ENCODE results near the gene TDRD12. TPM values are rescaled to one million over a fixed set of nuclear protein-coding genes. Genes with fewer than 3 reads are reported as not detected.

TDRD12 gene
- total RNA-seq, 1 experiment from 2014 or later = 1.3 TPM

DNA sequence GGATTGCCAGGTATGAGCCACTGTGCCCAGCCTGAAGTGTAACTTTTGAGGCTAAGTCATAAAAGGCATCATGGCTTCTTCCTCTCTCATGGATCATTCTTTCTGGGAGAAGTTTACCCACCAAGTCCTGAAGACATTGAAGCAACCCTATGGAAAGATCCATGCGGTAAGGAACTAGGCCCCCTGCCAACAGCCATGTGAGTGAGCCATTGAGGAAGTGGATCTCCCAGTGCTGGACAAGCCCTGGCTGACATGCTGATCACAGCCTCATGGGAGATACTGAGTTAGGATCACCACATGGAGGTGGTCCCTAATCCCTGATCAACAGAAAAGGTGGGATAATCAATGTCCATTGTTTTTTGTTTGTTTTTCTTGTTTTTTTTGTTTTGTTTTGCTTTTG lies 31.3 kb upstream of the TDRD12 start (continued):
- TF ChIP-seq, protein P1, sequence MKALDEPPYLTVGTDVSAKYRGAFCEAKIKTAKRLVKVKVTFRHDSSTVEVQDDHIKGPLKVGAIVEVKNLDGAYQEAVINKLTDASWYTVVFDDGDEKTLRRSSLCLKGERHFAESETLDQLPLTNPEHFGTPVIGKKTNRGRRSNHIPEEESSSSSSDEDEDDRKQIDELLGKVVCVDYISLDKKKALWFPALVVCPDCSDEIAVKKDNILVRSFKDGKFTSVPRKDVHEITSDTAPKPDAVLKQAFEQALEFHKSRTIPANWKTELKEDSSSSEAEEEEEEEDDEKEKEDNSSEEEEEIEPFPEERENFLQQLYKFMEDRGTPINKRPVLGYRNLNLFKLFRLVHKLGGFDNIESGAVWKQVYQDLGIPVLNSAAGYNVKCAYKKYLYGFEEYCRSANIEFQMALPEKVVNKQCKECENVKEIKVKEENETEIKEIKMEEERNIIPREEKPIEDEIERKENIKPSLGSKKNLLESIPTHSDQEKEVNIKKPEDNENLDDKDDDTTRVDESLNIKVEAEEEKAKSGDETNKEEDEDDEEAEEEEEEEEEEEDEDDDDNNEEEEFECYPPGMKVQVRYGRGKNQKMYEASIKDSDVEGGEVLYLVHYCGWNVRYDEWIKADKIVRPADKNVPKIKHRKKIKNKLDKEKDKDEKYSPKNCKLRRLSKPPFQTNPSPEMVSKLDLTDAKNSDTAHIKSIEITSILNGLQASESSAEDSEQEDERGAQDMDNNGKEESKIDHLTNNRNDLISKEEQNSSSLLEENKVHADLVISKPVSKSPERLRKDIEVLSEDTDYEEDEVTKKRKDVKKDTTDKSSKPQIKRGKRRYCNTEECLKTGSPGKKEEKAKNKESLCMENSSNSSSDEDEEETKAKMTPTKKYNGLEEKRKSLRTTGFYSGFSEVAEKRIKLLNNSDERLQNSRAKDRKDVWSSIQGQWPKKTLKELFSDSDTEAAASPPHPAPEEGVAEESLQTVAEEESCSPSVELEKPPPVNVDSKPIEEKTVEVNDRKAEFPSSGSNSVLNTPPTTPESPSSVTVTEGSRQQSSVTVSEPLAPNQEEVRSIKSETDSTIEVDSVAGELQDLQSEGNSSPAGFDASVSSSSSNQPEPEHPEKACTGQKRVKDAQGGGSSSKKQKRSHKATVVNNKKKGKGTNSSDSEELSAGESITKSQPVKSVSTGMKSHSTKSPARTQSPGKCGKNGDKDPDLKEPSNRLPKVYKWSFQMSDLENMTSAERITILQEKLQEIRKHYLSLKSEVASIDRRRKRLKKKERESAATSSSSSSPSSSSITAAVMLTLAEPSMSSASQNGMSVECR (CRISPR knock-in tag; IDR thresholded peaks at IDR 0.05; ENCODE audit: borderline replicate concordance) = no peak
- TF ChIP-seq ZNF416 (CRISPR knock-in tag; IDR thresholded peaks at IDR 0.05) = no peak
- TF ChIP-seq ZBTB21 (CRISPR knock-in tag; IDR thresholded peaks at IDR 0.05; ENCODE audit: borderline replicate concordance) = no peak
- TF ChIP-seq RORB (CRISPR knock-in tag; IDR thresholded peaks at IDR 0.05) = no peak

DNA sequence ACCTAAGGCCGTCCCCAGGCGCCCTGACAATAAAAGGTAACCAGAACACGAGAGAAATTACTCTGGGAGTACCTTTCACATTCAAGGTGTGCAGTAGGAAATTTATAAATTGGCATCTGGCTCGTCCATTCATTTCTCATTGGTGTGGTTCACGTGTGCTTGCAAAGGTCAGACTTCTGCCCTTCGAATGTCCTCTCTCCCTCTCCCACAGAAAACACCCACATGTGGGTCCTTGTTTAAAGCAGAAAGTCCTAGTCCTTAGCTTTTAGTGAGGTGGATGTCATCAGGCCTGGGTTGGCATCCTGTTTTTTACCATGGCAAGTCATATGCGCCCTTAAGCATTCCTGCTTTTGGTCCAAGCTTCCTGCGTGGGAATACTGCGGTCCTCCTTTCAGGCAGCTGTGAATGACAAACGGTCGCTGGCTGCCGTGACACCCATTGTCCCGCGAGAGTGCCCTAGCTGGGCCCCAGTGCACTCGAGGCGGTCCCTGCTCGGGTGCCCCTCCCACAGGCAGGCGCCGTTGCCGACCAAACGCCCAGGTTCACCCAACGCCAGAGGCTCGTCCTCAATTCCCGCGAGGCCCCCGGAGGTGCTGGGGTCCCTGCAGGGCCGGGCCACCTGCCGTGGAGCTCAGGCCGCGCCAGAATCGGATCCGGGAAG lies 28.1 kb upstream of the TDRD12 start, which contains the start of gene NUDT19:
TSS of gene NUDT19 (plus strand) at position 531 of the 661 bp plus-strand sequence. CDS start 140 bp downstream, outside the sequence.
- peaks cover 5% of the 10 kb centered on the region for H3K36me3 Mint-ChIP-seq
- ATAC-seq (peak; percentile 68), DNase-seq (ENCODE audit: low spot score) (peak; percentile 58)
- H3K9me3 Mint-ChIP-seq = peaks cover 10% of the 10 kb centered on the region
- H3K27ac Mint-ChIP-seq = no peak within 1 kb of the TSS
- ChIA-PET CTCF (interaction anchor here (0.8 to 1.4 kb wide), 3 partner anchors 14 to 493 kb away, joined by 3 to 10 read pairs (median 5); no protein-coding TSS in a partner anchor), POLR2A (interaction anchor here (0.6 to 0.7 kb wide), 2 partner anchors 10 to 96 kb away, joined by 3 to 6 read pairs; no protein-coding TSS in a partner anchor)
- peaks cover 33% of the 10 kb centered on the region for H3K27me3 Mint-ChIP-seq (ENCODE audit: low read depth)
- TF ChIP-seq ZNF423 (CRISPR knock-in tag; IDR thresholded peaks at IDR 0.05) (peak; percentile 46; the same call in 1 of the 2 replicates), GABPB1 (CRISPR knock-in tag; IDR thresholded peaks at IDR 0.05) (peak; percentile 37; the same call in 1 of the 2 replicates), FOXJ3 (CRISPR knock-in tag; IDR thresholded peaks at IDR 0.05; ENCODE audit: borderline replicate concordance) (no peak), TEAD1 (CRISPR knock-in tag; IDR thresholded peaks at IDR 0.05) (no peak)
- TF ChIP-seq, protein P2, sequence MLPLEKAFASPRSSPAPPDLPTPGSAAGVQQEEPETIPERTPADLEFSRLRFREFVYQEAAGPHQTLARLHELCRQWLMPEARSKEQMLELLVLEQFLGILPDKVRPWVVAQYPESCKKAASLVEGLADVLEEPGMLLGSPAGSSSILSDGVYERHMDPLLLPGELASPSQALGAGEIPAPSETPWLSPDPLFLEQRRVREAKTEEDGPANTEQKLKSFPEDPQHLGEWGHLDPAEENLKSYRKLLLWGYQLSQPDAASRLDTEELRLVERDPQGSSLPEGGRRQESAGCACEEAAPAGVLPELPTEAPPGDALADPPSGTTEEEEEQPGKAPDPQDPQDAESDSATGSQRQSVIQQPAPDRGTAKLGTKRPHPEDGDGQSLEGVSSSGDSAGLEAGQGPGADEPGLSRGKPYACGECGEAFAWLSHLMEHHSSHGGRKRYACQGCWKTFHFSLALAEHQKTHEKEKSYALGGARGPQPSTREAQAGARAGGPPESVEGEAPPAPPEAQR (CRISPR knock-in tag; IDR thresholded peaks at IDR 0.05) = no peak
- TF ChIP-seq, protein P3, sequence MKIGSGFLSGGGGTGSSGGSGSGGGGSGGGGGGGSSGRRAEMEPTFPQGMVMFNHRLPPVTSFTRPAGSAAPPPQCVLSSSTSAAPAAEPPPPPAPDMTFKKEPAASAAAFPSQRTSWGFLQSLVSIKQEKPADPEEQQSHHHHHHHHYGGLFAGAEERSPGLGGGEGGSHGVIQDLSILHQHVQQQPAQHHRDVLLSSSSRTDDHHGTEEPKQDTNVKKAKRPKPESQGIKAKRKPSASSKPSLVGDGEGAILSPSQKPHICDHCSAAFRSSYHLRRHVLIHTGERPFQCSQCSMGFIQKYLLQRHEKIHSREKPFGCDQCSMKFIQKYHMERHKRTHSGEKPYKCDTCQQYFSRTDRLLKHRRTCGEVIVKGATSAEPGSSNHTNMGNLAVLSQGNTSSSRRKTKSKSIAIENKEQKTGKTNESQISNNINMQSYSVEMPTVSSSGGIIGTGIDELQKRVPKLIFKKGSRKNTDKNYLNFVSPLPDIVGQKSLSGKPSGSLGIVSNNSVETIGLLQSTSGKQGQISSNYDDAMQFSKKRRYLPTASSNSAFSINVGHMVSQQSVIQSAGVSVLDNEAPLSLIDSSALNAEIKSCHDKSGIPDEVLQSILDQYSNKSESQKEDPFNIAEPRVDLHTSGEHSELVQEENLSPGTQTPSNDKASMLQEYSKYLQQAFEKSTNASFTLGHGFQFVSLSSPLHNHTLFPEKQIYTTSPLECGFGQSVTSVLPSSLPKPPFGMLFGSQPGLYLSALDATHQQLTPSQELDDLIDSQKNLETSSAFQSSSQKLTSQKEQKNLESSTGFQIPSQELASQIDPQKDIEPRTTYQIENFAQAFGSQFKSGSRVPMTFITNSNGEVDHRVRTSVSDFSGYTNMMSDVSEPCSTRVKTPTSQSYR (CRISPR knock-in tag; IDR thresholded peaks at IDR 0.05) = 0 out of 2 replicates have a peak, but pooled peaks have one; percentile 22
- TF ChIP-seq, protein P4, sequence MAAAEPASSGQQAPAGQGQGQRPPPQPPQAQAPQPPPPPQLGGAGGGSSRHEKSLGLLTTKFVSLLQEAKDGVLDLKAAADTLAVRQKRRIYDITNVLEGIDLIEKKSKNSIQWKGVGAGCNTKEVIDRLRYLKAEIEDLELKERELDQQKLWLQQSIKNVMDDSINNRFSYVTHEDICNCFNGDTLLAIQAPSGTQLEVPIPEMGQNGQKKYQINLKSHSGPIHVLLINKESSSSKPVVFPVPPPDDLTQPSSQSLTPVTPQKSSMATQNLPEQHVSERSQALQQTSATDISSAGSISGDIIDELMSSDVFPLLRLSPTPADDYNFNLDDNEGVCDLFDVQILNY (CRISPR knock-in tag; IDR thresholded peaks at IDR 0.05) = no peak
- H3K4me1 Mint-ChIP-seq = peaks cover 9% of the 10 kb centered on the region
- H3K4me3 Mint-ChIP-seq = peak within 1 kb of the TSS; percentile 59
